GM23338 (cell line): ENCODE results near the gene TNFRSF8. TPM values are rescaled to one million over a fixed set of nuclear protein-coding genes. Genes with fewer than 3 reads are reported as not detected.

Source experiments
- ATAC-seq: fragments of 200-7000 bp; cut with Tn5 transposase; 3 replicates; pipeline ENCODE4 v1.9.1; 2020
- DNase-seq: peaks from one replicate; pipeline ENCODE4 v3.0.0-alpha.2; 2015; ENCODE audit warnings: low spot score
- H2AFZ ChIP-seq: fragments of 200-600 bp; sonication (generic); 2 replicates; pipeline ENCODE4 v1.8.0; 2016; ENCODE audit warnings: antibody characterized with exemption, mild to moderate bottlenecking, moderate library complexity
- H3F3A ChIP-seq: fragments of 200-600 bp; sonication (generic); replicated peaks from 2 replicates; pipeline ENCODE4 v1.8.0; 2017; ENCODE audit warnings: antibody characterized with exemption, mixed run types, low read depth
- H3K27ac ChIP-seq: fragments of 200-600 bp; sonication (generic); 2 replicates; pipeline ENCODE4 v1.6.1; 2016; ENCODE audit warnings: low read depth
- H3K27me3 ChIP-seq: fragments of 200-600 bp; sonication (generic); 2 replicates; pipeline ENCODE4 v1.8.0; 2016; ENCODE audit warnings: mild to moderate bottlenecking, mixed run types, moderate library complexity; ENCODE audit not compliant: insufficient read depth
- H3K36me3 ChIP-seq: fragments of 200-600 bp; sonication (generic); 2 replicates; pipeline ENCODE4 v1.8.0; 2016; ENCODE audit warnings: mild to moderate bottlenecking; ENCODE audit not compliant: insufficient read depth
- H3K4me1 ChIP-seq: fragments of 200-600 bp; sonication (generic); 2 replicates; pipeline ENCODE4 v1.8.0; 2016; ENCODE audit warnings: mild to moderate bottlenecking, moderate library complexity; ENCODE audit not compliant: insufficient read depth
- H3K4me2 ChIP-seq: fragments of 200-600 bp; sonication (generic); 2 replicates; pipeline ENCODE4 v1.7.1; 2017; ENCODE audit warnings: mixed run types
- H3K4me3 ChIP-seq: fragments of 200-600 bp; sonication (generic); 2 replicates; pipeline ENCODE4 v1.6.1; 2016; ENCODE audit warnings: mixed run types
- H3K79me2 ChIP-seq: fragments of 200-600 bp; sonication (generic); replicated peaks from 2 replicates; pipeline ENCODE4 v1.8.0; 2017; ENCODE audit warnings: mild to moderate bottlenecking; ENCODE audit not compliant: insufficient read depth
- H3K9me2 ChIP-seq: fragments of 200-600 bp; sonication (generic); 2 replicates; pipeline ENCODE4 v1.8.0; 2017; ENCODE audit not compliant: insufficient read depth
- H4K20me1 ChIP-seq: fragments of 200-600 bp; sonication (generic); replicated peaks from 2 replicates; pipeline ENCODE4 v1.8.0; 2017; ENCODE audit warnings: mild to moderate bottlenecking; ENCODE audit not compliant: insufficient read depth
- H3K27ac Mint-ChIP-seq: 2 replicates; pipeline ENCODE4 v1.8.0; 2020; ENCODE audit warnings: inconsistent platforms, mild to moderate bottlenecking, moderate library complexity, mixed read lengths
- H3K27me3 Mint-ChIP-seq: 3 replicates; pipeline ENCODE4 v1.8.0; 2022; ENCODE audit warnings: low read depth, mild to moderate bottlenecking, moderate library complexity, mixed read lengths, inconsistent platforms; ENCODE audit not compliant: insufficient read depth, poor library complexity
- H3K36me3 Mint-ChIP-seq: 3 replicates; pipeline ENCODE4 v1.8.0; 2021; ENCODE audit warnings: low read depth, mild to moderate bottlenecking, inconsistent platforms, moderate library complexity, mixed read lengths
- H3K4me1 Mint-ChIP-seq: 3 replicates; pipeline ENCODE4 v1.8.0; 2020; ENCODE audit warnings: mild to moderate bottlenecking, inconsistent platforms, mixed read lengths
- H3K4me3 Mint-ChIP-seq: 3 replicates; pipeline ENCODE4 v1.8.0; 2021; ENCODE audit warnings: moderate library complexity, mild to moderate bottlenecking, inconsistent platforms, mixed read lengths
- H3K9me3 Mint-ChIP-seq: 3 replicates; pipeline ENCODE4 v1.8.0; 2020; ENCODE audit warnings: moderate library complexity, mild to moderate bottlenecking, inconsistent platforms, mixed read lengths
- POLR2AphosphoS5 ChIP-seq: IDR thresholded peaks from 2 replicates; pipeline ENCODE4 v1.6.1; 2016; ENCODE audit warnings: antibody characterized with exemption, low read depth
- STAT1 ChIP-seq: IDR thresholded peaks from one replicate; pipeline ENCODE4 v1.6.1; 2016; ENCODE audit warnings: antibody characterized with exemption; ENCODE audit not compliant: unreplicated experiment
- polyA plus RNA-seq: library from polyadenylated mRNA; unstranded; fragments of >200 nt; fragmentation: Nextera tagmentation; extraction: Ambion mirVana; gene quantifications from 2 replicates; pipeline ENCODE4 v1.2.1, GENCODE V29; 2016
- total RNA-seq: library from RNA; depleted of rRNA; stranded (reverse); fragments of >200 nt; shearing (Covaris generic); gene quantifications from 2 replicates; pipeline ENCODE4 v1.2.3, GENCODE V29; 2014
- TF ChIP-seq, protein P1 (sequence below): fragments of 250-450 bp; sonication (Bioruptor Pico); IDR thresholded peaks from 2 replicates; pipeline ENCODE4 v1.5.0; 2020; ENCODE audit warnings: mild to moderate bottlenecking, moderate library complexity
- TF ChIP-seq, protein P2 (sequence below): IDR thresholded peaks from one replicate; pipeline ENCODE4 v1.6.1; 2018; ENCODE audit warnings: antibody characterized with exemption; ENCODE audit not compliant: unreplicated experiment

The TNFRSF8 gene
- total and polyA plus RNA-seq, 2 experiments from 2014 or later, result 11.7 to 28.2 TPM

DNA sequence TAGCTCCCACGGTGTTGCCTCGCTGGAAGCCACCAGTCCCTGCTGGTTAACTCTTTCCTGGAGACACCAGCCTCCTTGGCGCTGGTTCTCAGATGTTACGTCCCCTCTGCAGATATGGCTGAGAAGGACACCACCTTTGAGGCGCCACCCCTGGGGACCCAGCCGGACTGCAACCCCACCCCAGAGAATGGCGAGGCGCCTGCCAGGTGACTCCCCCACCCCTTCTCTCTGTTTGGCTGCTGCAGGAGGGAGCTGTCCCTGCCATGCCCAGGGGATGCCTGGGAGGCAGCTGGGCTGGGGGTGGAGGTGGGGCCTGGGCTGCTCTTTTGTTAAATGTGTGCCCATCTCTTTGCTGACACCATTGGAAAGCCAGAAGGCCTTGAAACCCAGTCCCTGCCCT, 60.1 kb downstream of the TNFRSF8 start:
- no peak overlapping the region for H3K27ac Mint-ChIP-seq
- no peak overlapping the region for H3K4me3 ChIP-seq

More for the DNA sequence above, 60.1 kb downstream of the TNFRSF8 start:
- ATAC-seq, result no peak
- TF ChIP-seq STAT1, result no peak
- TF ChIP-seq, protein P1, sequence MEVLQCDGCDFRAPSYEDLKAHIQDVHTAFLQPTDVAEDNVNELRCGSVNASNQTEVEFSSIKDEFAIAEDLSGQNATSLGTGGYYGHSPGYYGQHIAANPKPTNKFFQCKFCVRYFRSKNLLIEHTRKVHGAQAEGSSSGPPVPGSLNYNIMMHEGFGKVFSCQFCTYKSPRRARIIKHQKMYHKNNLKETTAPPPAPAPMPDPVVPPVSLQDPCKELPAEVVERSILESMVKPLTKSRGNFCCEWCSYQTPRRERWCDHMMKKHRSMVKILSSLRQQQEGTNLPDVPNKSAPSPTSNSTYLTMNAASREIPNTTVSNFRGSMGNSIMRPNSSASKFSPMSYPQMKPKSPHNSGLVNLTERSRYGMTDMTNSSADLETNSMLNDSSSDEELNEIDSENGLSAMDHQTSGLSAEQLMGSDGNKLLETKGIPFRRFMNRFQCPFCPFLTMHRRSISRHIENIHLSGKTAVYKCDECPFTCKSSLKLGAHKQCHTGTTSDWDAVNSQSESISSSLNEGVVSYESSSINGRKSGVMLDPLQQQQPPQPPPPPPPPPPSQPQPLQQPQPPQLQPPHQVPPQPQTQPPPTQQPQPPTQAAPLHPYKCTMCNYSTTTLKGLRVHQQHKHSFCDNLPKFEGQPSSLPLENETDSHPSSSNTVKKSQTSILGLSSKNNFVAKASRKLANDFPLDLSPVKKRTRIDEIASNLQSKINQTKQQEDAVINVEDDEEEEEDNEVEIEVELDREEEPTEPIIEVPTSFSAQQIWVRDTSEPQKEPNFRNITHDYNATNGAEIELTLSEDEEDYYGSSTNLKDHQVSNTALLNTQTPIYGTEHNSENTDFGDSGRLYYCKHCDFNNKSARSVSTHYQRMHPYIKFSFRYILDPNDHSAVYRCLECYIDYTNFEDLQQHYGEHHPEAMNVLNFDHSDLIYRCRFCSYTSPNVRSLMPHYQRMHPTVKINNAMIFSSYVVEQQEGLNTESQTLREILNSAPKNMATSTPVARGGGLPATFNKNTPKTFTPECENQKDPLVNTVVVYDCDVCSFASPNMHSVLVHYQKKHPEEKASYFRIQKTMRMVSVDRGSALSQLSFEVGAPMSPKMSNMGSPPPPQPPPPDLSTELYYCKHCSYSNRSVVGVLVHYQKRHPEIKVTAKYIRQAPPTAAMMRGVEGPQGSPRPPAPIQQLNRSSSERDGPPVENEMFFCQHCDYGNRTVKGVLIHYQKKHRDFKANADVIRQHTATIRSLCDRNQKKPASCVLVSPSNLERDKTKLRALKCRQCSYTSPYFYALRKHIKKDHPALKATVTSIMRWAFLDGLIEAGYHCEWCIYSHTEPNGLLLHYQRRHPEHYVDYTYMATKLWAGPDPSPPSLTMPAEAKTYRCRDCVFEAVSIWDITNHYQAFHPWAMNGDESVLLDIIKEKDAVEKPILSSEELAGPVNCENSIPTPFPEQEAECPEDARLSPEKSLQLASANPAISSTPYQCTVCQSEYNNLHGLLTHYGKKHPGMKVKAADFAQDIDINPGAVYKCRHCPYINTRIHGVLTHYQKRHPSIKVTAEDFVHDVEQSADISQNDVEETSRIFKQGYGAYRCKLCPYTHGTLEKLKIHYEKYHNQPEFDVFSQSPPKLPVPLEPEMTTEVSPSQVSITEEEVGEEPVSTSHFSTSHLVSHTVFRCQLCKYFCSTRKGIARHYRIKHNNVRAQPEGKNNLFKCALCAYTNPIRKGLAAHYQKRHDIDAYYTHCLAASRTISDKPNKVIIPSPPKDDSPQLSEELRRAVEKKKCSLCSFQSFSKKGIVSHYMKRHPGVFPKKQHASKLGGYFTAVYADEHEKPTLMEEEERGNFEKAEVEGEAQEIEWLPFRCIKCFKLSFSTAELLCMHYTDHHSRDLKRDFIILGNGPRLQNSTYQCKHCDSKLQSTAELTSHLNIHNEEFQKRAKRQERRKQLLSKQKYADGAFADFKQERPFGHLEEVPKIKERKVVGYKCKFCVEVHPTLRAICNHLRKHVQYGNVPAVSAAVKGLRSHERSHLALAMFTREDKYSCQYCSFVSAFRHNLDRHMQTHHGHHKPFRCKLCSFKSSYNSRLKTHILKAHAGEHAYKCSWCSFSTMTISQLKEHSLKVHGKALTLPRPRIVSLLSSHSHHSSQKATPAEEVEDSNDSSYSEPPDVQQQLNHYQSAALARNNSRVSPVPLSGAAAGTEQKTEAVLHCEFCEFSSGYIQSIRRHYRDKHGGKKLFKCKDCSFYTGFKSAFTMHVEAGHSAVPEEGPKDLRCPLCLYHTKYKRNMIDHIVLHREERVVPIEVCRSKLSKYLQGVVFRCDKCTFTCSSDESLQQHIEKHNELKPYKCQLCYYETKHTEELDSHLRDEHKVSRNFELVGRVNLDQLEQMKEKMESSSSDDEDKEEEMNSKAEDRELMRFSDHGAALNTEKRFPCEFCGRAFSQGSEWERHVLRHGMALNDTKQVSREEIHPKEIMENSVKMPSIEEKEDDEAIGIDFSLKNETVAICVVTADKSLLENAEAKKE (CRISPR knock-in tag), result no peak
- TF ChIP-seq, protein P2, sequence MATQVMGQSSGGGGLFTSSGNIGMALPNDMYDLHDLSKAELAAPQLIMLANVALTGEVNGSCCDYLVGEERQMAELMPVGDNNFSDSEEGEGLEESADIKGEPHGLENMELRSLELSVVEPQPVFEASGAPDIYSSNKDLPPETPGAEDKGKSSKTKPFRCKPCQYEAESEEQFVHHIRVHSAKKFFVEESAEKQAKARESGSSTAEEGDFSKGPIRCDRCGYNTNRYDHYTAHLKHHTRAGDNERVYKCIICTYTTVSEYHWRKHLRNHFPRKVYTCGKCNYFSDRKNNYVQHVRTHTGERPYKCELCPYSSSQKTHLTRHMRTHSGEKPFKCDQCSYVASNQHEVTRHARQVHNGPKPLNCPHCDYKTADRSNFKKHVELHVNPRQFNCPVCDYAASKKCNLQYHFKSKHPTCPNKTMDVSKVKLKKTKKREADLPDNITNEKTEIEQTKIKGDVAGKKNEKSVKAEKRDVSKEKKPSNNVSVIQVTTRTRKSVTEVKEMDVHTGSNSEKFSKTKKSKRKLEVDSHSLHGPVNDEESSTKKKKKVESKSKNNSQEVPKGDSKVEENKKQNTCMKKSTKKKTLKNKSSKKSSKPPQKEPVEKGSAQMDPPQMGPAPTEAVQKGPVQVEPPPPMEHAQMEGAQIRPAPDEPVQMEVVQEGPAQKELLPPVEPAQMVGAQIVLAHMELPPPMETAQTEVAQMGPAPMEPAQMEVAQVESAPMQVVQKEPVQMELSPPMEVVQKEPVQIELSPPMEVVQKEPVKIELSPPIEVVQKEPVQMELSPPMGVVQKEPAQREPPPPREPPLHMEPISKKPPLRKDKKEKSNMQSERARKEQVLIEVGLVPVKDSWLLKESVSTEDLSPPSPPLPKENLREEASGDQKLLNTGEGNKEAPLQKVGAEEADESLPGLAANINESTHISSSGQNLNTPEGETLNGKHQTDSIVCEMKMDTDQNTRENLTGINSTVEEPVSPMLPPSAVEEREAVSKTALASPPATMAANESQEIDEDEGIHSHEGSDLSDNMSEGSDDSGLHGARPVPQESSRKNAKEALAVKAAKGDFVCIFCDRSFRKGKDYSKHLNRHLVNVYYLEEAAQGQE, result no peak
- TF ChIP-seq POLR2AphosphoS5, result no peak
- Histone ChIP-seq H4K20me1 (peaks cover 4% of the 10 kb centered on the region; the same call in 1 of the 2 replicates), H3K27me3 (no peaks in the 10 kb centered on the region), H3K4me1 (no peaks in the 10 kb centered on the region), H3K27ac (no peak overlapping the region), H3K4me2 (no peak overlapping the region), H2AFZ (no peak overlapping the region), H3F3A (no peaks in the 10 kb centered on the region), H3K36me3 (peaks cover 18% of the 10 kb centered on the region), H3K9me2 (no peaks in the 10 kb centered on the region), H3K79me2 (no peaks in the 10 kb centered on the region)
- Mint-ChIP-seq H3K36me3 (peaks cover 17% of the 10 kb centered on the region), H3K4me3 (no peak overlapping the region), H3K4me1 (peaks cover 4% of the 10 kb centered on the region; the same call in 1 of the 3 replicates), H3K9me3 (no peaks in the 10 kb centered on the region), H3K27me3 (peaks cover 14% of the 10 kb centered on the region)
- no peak for DNase-seq
